Measurements from ENCODE around the gene STX8.

The STX8 gene

DNA sequence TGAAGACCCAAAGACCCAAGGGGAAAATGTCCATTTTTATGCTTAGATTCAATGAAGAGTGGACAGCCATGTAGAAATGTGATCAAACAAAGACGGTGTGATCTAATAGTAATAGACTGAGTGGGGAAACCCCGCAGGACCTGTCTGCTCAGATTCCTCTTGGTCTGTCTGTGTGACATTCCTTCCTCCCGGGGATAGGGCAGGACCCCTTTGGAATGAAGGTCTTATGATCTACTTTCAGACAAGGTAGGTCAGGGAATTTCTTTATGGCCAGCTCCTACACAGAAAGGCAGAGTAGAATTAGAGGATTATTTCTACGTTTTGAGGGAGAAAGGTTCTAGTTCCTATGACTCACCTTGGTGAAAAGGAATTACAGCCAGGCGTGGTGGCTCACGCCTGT is 267.6 kb downstream of the STX8 start:
- TF ChIP-seq, protein P1, sequence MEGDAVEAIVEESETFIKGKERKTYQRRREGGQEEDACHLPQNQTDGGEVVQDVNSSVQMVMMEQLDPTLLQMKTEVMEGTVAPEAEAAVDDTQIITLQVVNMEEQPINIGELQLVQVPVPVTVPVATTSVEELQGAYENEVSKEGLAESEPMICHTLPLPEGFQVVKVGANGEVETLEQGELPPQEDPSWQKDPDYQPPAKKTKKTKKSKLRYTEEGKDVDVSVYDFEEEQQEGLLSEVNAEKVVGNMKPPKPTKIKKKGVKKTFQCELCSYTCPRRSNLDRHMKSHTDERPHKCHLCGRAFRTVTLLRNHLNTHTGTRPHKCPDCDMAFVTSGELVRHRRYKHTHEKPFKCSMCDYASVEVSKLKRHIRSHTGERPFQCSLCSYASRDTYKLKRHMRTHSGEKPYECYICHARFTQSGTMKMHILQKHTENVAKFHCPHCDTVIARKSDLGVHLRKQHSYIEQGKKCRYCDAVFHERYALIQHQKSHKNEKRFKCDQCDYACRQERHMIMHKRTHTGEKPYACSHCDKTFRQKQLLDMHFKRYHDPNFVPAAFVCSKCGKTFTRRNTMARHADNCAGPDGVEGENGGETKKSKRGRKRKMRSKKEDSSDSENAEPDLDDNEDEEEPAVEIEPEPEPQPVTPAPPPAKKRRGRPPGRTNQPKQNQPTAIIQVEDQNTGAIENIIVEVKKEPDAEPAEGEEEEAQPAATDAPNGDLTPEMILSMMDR (IDR thresholded peaks at IDR 0.05), result no peak
- no peak for DNase-seq (ENCODE audit: low spot score)
- H3K4me3 ChIP-seq, result no peak overlapping the region
- H3K27ac ChIP-seq, result no peak overlapping the region

DNA sequence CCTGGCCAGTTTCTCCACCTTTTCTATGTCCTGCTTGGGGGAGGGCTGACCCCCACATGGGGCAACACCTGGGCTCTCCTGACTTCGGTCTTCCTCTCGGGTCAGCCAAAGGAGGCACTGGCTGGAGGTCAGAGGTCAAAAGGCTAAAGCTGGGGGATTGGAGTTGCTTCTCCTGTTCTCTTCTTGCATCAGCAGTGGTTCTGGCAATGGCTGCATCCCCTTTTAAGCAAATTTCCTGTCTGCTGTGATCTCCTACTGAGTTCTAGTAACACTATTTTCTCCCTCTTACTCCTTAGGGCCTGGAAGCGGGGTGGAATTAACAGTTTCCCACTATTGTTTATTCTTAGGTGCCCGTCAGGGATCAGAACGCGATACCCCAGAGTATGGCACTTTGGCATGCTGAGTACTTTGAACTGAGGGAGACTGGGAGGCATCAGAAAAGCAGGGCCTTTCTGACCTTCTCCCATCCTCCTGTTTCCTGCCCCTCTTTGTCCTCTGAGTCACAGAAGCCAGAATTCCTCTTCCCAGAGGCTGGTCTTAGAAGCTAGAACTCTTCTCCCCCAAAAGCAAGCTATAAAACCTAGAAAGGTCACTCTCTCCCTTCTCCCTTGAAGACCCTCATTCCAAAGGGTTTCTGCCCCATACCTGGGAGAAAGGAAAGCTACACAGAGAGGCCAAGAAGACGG is 268.2 kb downstream of the STX8 start:
- TF ChIP-seq, protein P1 (IDR thresholded peaks at IDR 0.05), result no peak
- Histone ChIP-seq H3K27ac (no peak overlapping the region), H3K4me3 (no peak overlapping the region)
- DNase-seq (ENCODE audit: low spot score), result no peak

DNA sequence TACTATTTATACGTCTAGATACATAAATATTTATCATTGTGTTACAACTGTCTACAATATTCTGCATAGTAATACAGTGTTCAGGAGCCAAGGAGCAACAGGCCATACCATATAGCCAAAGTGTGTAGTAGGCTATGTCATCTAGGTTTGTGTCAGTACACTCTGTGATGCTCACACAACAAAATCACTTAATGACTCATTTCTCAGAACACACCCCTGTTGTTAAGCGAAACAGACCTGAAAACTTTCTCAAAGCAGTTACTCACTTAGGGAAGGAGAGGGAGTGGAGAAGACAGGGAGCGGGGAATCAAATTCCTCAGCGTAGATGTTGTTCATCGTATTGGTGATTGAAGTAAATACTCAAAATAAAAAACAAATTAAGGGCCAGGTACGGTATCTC is 269.5 kb downstream of the STX8 start:
- DNase-seq (ENCODE audit: low spot score), result no peak
- TF ChIP-seq, protein P1 (IDR thresholded peaks at IDR 0.05), result no peak
- no peak overlapping the region for H3K4me3 ChIP-seq
- no peak overlapping the region for H3K27ac ChIP-seq

DNA sequence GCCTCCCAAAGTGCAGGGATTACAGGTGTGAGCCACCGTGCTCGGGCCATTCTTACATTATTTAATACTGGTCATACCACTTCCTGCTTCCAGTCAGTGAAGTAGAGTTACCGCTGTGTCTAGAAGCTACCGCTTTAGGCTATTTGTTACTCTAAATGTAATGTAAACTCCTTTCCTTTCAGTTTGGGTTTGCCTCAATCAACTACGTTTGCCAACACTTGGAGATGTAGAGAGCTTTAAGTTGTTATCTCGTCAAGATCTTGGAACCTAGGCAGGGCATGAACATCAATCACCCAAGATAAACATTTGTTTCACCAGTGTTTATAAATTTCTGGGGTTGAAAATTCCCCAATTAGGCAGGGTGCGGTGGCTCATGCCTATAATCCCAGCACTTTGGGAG is 275.9 kb downstream of the STX8 start:
- TF ChIP-seq, protein P1 (IDR thresholded peaks at IDR 0.05), result no peak
- DNase-seq (ENCODE audit: low spot score), result no peak
- H3K4me3 ChIP-seq, result no peak overlapping the region
- H3K27ac ChIP-seq, result no peak overlapping the region

DNA sequence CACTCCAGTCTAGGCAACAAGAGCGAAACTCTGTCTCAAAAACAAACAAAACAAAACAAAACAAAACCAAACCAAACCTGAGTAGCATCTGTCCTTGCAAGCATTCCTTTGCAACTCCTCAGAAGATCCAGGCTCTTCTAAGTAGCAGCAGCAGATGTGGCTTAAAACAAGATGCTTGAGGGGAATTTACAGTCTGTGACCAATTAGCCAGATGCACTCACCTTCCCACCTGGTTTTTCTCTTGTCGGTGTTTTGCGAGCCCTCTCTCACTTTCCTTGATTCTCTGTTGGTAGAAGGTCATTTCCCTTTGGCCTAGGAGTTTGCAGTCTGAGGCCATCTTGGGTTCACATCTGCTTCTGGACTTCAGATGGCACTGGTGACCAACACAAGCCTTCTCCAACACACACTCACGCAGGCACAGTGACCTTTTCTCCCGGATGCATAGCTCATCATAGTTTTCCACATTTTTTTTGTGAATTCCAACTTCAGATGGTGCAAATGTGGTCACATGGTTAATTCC is 276.8 kb downstream of the STX8 start:
- TF ChIP-seq, protein P1 (IDR thresholded peaks at IDR 0.05), result no peak
- H3K27ac ChIP-seq, result no peak overlapping the region
- DNase-seq (ENCODE audit: low spot score), result no peak
- H3K4me3 ChIP-seq, result no peak overlapping the region

DNA sequence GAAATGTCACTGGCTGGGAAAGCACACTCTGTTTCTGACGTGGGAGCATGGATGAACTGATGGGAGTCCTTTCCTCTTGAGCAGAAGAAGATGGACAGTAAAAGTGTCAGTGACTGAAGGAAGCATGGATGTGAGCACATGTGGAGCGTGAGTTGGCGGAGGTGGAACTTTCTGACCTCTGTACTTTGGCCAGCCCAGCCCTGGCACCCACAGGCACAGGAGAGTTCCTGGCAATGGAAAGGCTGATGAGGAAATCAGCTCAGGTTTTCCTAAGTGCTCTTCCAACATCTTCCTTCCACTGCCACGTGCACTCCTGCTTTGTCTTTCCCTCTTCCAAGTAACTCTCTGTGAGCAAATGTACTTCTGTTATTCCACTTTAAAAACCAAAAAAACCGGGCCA is 277.5 kb downstream of the STX8 start:
- Histone ChIP-seq H3K27ac (no peak overlapping the region), H3K4me3 (no peak overlapping the region)
- TF ChIP-seq, protein P1 (IDR thresholded peaks at IDR 0.05), result no peak
- DNase-seq (ENCODE audit: low spot score), result no peak

DNA sequence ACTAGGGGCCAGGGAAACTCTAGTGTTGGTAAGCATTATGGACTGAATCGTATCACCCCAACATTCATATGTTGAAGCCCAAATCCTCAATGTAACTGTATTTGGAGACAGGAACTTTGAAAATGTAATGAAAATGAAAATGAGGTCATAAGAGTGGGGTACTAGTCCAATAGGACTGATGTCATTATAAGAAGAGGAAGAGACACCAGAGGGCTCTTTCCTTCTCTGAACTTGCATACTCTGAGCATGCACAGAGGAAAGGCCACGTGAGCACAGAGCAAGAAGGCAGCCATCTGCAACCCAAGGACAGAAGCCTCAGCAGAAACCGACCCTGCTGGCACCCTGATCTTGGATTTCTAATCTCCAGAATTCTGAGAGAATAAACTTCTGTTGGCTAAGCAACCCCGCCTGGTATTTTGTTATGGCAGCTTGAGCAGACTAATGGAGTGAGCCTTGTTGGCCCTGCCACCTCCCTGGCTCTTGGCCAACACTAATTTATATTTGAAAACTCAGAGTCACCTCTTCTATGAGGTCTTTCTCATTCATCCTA is 280.9 kb downstream of the STX8 start:
- Histone ChIP-seq H3K4me3 (no peak overlapping the region), H3K27ac (no peak overlapping the region)
- TF ChIP-seq, protein P1 (IDR thresholded peaks at IDR 0.05), result no peak
- no peak for DNase-seq (ENCODE audit: low spot score)

Data from coronary artery (tissue), 2 donors.